Activated T-helper 1 cell treated with anti-CD3 and anti-CD28 coated beads, Interleukin-12 subunit alpha, Interleukin-12 subunit beta, Interleukin-2, Interleukin-4 antibody, amounts not matched to agents 30 ng/mL and 10 ng/mL and 1 ng/mL, durations not matched to agents 14 hours and 24 hours and 36 hours (primary cell): Measurements from ENCODE around the gene QDPR. TPM values are rescaled to one million over a fixed set of nuclear protein-coding genes. Genes with fewer than 3 reads are reported as not detected.

Source experiments
- total RNA-seq: library from RNA; stranded (reverse); gene quantifications from 2 replicates; pipeline ENCODE4 v1.2.3, GENCODE V29; 2022

QDPR gene
- total RNA-seq, 1 donor from 2014 or later, result 28.7 TPM

Other genes starting within 250 kb of the QDPR start
- not detected in 2 replicates for gene CLRN2, start 3.1 kb upstream of the QDPR start, total RNA-seq
- gene LAP3, start 65.1 kb upstream of the QDPR start, total RNA-seq, result 108 and 109 TPM in 2 replicates
- 46.6 and 49.6 TPM in 2 replicates for gene MED28, start 102.6 kb upstream of the QDPR start, total RNA-seq